GM18508 (cell line): ENCODE results near the gene TMEM266.

Experiments
- ATAC-seq: cut with Tn5 transposase; IDR thresholded peaks from one replicate; pipeline ENCODE4 v1.9.1; 2021; ENCODE audit warnings: moderate number of reproducible peaks; ENCODE audit not compliant: insufficient read depth, unreplicated experiment

Gene TMEM266

GRCh38 chr15:76177491-76178040, 117.8 kb downstream of the TMEM266 start:
- ATAC-seq = no peak

GRCh38 chr15:76178296-76179000, 118.7 kb downstream of the TMEM266 start:
- no peak for ATAC-seq

GRCh38 chr15:76179023-76179422, 119.2 kb downstream of the TMEM266 start:
- ATAC-seq = no peak

- no peak for ATAC-seq
Measured at GRCh38 chr15:76180321-76180720, 120.5 kb downstream of the TMEM266 start.

GRCh38 chr15:76181705-76182107, 121.9 kb downstream of the TMEM266 start:
- no peak for ATAC-seq

GRCh38 chr15:76183930-76184649, 124.3 kb downstream of the TMEM266 start:
- no peak for ATAC-seq

- ATAC-seq = no peak
Measured at GRCh38 chr15:76184650-76185035, 124.9 kb downstream of the TMEM266 start.

GRCh38 chr15:76185716-76186115, 125.9 kb downstream of the TMEM266 start:
- ATAC-seq = no peak

GRCh38 chr15:76187163-76187562, 127.4 kb downstream of the TMEM266 start:
- ATAC-seq = no peak

- ATAC-seq = no peak
Measured at GRCh38 chr15:76189106-76189505, 129.3 kb downstream of the TMEM266 start.

- ATAC-seq = no peak
Measured at GRCh38 chr15:76190070-76190564, 130.3 kb downstream of the TMEM266 start.

- no peak for ATAC-seq
Measured at GRCh38 chr15:76190751-76191538, 131.2 kb downstream of the TMEM266 start.

- no peak for ATAC-seq
Measured at GRCh38 chr15:76191539-76192244, 131.9 kb downstream of the TMEM266 start.

GRCh38 chr15:76192715-76193114, 132.9 kb downstream of the TMEM266 start:
- ATAC-seq = no peak

- no peak for ATAC-seq
Measured at GRCh38 chr15:76193934-76194333, 134.1 kb downstream of the TMEM266 start.

GRCh38 chr15:76195506-76196268, 135.9 kb downstream of the TMEM266 start:
- ATAC-seq = no peak

- ATAC-seq = no peak
Measured at GRCh38 chr15:76196269-76197231, 136.8 kb downstream of the TMEM266 start.
